Measurements from ENCODE around the gene AKNAD1.

DNA sequence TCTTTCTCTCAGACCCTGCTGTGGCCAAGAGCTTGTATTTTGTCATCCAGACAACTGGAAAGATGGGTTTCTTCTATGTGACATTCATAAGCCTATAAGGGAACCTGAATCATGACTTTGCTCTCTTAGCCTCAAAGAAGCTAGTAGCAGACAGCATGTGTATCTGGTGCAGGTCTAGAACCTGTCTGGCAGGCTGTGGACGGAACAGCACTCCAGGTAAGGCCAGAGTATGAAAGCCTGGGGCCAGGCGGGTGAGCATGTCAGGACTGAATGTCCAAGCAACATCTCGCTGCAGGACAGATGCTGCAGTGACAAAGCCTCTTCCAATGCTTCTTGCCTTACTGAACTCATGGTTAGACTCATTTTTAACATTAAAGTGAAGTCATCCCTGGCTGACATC is 32.8 kb downstream of the AKNAD1 start:
- TF ChIP-seq, protein P1, sequence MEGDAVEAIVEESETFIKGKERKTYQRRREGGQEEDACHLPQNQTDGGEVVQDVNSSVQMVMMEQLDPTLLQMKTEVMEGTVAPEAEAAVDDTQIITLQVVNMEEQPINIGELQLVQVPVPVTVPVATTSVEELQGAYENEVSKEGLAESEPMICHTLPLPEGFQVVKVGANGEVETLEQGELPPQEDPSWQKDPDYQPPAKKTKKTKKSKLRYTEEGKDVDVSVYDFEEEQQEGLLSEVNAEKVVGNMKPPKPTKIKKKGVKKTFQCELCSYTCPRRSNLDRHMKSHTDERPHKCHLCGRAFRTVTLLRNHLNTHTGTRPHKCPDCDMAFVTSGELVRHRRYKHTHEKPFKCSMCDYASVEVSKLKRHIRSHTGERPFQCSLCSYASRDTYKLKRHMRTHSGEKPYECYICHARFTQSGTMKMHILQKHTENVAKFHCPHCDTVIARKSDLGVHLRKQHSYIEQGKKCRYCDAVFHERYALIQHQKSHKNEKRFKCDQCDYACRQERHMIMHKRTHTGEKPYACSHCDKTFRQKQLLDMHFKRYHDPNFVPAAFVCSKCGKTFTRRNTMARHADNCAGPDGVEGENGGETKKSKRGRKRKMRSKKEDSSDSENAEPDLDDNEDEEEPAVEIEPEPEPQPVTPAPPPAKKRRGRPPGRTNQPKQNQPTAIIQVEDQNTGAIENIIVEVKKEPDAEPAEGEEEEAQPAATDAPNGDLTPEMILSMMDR (IDR thresholded peaks at IDR 0.05) = no peak
- TF ChIP-seq POLR2A (IDR thresholded peaks at IDR 0.05) = no peak
